Activated T-helper 17 cell treated with anti-CD3 and anti-CD28 coated beads, Interleukin-2, amount 50 U/mL, for 72 hours (primary cell): ENCODE data around the gene CYTH4. TPM values are rescaled to one million over a fixed set of nuclear protein-coding genes. Genes with fewer than 3 reads are reported as not detected.

Experiments
- ATAC-seq: fragments of 150-1000 bp; cut with Tn5 transposase; replicated peaks from 2 replicates; pipeline ENCODE4 v1.10.0; 2021; ENCODE audit warnings: mild to moderate bottlenecking, moderate library complexity
- H3K27ac Mint-ChIP-seq: one replicate; pipeline ENCODE4 v1.8.0; 2022; ENCODE audit warnings: mixed read lengths
- H3K27me3 Mint-ChIP-seq: one replicate; pipeline ENCODE4 v1.8.0; 2022; ENCODE audit warnings: mixed read lengths
- H3K36me3 Mint-ChIP-seq: one replicate; pipeline ENCODE4 v1.8.0; 2022; ENCODE audit warnings: low read depth, mild to moderate bottlenecking, mixed read lengths
- H3K4me1 Mint-ChIP-seq: one replicate; pipeline ENCODE4 v1.8.0; 2022; ENCODE audit warnings: mixed read lengths
- H3K4me3 Mint-ChIP-seq: one replicate; pipeline ENCODE4 v1.8.0; 2022; ENCODE audit warnings: mild to moderate bottlenecking, mixed read lengths
- H3K9me3 Mint-ChIP-seq: one replicate; pipeline ENCODE4 v1.8.0; 2022; ENCODE audit warnings: mixed read lengths
- total RNA-seq, 2 donors: library from RNA; stranded (reverse); gene quantifications; one replicate each; pipeline ENCODE4 v1.2.3, GENCODE V29; 2022

The CYTH4 gene
- total RNA-seq, 2 donors from 2014 or later, result 53.7 to 124 TPM

DNA sequence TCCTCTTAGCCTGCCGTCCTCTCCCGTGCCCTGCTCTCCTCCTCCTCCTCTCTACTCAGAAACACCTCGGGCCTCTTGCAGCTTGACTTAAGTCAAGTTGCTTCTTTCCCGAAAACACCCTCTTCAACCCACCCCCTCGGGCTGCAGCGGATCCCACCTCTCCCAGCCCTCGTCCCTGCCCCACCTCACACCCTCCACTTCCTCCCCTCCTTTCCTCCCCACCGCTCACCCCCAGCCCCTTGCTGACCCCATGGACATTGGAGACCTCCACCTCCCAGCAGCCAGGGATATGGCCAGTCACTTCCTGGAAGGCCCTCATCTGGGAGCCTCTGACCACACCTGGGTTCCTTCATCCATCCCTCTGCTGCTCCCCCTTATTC lies 8.5 kb upstream of the CYTH4 start:
- Mint-ChIP-seq H3K27ac (peak overlapping the region; percentile 73), H3K4me1 (peaks cover 41% of the 10 kb centered on the region), H3K27me3 (no peaks in the 10 kb centered on the region), H3K9me3 (no peaks in the 10 kb centered on the region), H3K4me3 (peak overlapping the region; percentile 61), H3K36me3 (no peaks in the 10 kb centered on the region)
- ATAC-seq, result no peak

- Mint-ChIP-seq H3K9me3 (no peaks in the 10 kb centered on the region), H3K4me3 (peak overlapping the region; percentile 61), H3K27me3 (no peaks in the 10 kb centered on the region), H3K27ac (peak overlapping the region; percentile 88), H3K4me1 (peaks cover 40% of the 10 kb centered on the region), H3K36me3 (no peaks in the 10 kb centered on the region)
- no peak for ATAC-seq
These were observed 7.9 kb upstream of the CYTH4 start for GRCh38 chr22:37274380-37274862.

GRCh38 chr22:37275134-37275533 lies 7.2 kb upstream of the CYTH4 start:
- Mint-ChIP-seq H3K9me3 (no peaks in the 10 kb centered on the region), H3K27ac (peak overlapping the region; percentile 88), H3K4me3 (peak overlapping the region; percentile 61), H3K36me3 (no peaks in the 10 kb centered on the region), H3K4me1 (peaks cover 33% of the 10 kb centered on the region), H3K27me3 (no peaks in the 10 kb centered on the region)
- ATAC-seq, result no peak

DNA sequence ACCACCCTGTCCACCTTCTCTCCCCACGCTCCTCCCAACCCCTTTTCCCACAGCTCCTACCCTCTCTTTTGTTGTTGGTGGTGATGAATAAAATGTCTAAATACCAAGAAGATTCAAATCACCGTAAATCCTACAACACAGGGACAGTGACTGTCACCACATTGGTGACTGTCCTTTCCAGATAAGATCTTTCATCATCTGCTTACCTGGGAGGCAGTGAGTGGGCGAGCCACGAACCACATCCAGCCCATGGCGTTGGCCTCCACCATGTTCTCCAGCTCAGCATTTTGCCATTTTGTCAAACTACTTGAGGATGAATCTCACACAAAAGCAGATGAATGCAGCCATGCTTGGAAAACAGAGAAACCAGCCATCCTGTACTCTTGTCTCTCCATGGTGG lies 6.7 kb upstream of the CYTH4 start:
- ATAC-seq, result peak; percentile 82
- peak overlapping the region; percentile 61 for H3K4me3 Mint-ChIP-seq
- no peaks in the 10 kb centered on the region for H3K27me3 Mint-ChIP-seq
- H3K9me3 Mint-ChIP-seq, result no peaks in the 10 kb centered on the region
- peaks cover 31% of the 10 kb centered on the region for H3K4me1 Mint-ChIP-seq
- no peaks in the 10 kb centered on the region for H3K36me3 Mint-ChIP-seq
- H3K27ac Mint-ChIP-seq, result peak overlapping the region; percentile 88

DNA sequence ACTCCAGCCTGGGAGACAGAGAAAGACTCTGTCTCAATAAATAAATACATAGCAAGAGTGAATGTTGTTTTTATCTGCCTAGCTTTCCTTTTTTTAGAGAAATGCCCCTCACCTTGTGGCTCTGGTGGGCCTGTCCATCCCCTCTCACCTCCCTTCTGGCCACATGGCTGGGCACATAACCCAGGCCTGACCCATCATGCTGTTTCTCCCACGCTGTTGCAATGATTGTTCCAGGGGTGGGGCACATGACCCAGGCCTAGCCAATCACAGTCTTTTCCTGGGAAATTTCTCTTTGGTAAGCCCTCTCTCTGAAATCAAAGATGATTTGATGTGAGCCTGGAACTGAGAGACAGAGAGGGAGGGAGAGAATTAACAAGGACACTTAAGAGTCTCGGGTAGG lies 5.5 kb upstream of the CYTH4 start:
- Mint-ChIP-seq H3K27ac (peak overlapping the region; percentile 88), H3K4me3 (no peak overlapping the region), H3K36me3 (no peaks in the 10 kb centered on the region), H3K27me3 (no peaks in the 10 kb centered on the region), H3K4me1 (peaks cover 35% of the 10 kb centered on the region), H3K9me3 (no peaks in the 10 kb centered on the region)
- no peak for ATAC-seq

GRCh38 chr22:37277384-37277783 lies 4.9 kb upstream of the CYTH4 start:
- Mint-ChIP-seq H3K4me1 (peaks cover 41% of the 10 kb centered on the region), H3K27ac (peak overlapping the region; percentile 55), H3K4me3 (no peak overlapping the region), H3K36me3 (peaks cover 1% of the 10 kb centered on the region), H3K9me3 (no peaks in the 10 kb centered on the region), H3K27me3 (no peaks in the 10 kb centered on the region)
- no peak for ATAC-seq

GRCh38 chr22:37278261-37278660 lies 4.0 kb upstream of the CYTH4 start:
- Mint-ChIP-seq H3K4me1 (peaks cover 45% of the 10 kb centered on the region), H3K36me3 (peaks cover 10% of the 10 kb centered on the region), H3K27me3 (no peaks in the 10 kb centered on the region), H3K27ac (peak overlapping the region; percentile 20), H3K4me3 (no peak overlapping the region), H3K9me3 (no peaks in the 10 kb centered on the region)
- ATAC-seq, result no peak

- Mint-ChIP-seq H3K27ac (no peak overlapping the region), H3K4me3 (no peak overlapping the region), H3K9me3 (no peaks in the 10 kb centered on the region), H3K27me3 (no peaks in the 10 kb centered on the region), H3K36me3 (peaks cover 22% of the 10 kb centered on the region), H3K4me1 (peaks cover 46% of the 10 kb centered on the region)
- ATAC-seq, result no peak
These were observed 2.8 kb upstream of the CYTH4 start for GRCh38 chr22:37279331-37280181.

DNA sequence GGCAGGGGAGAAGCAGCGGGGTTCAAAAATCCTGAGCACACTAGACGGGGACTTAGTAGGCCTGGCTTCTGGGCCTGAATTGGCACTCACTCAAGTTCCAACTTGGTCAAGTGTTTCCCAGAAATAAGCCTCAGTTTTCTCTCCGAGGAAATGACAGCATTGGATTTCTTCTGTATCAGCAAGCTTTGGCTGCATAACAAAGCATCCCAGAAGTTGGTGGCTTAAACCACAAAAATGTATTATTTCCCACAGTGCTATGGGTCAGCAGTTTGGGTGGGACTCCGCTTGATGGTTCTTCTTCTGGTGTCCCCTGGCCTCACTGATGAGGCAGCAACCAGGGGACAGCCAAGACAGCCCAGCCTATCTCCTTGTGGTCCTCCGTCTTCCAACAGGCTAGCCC lies 1.6 kb upstream of the CYTH4 start:
- peaks cover 41% of the 10 kb centered on the region for H3K4me1 Mint-ChIP-seq
- peak overlapping the region; percentile 88 for H3K27ac Mint-ChIP-seq
- no peak overlapping the region for H3K4me3 Mint-ChIP-seq
- no peaks in the 10 kb centered on the region for H3K9me3 Mint-ChIP-seq
- peaks cover 33% of the 10 kb centered on the region for H3K36me3 Mint-ChIP-seq
- H3K27me3 Mint-ChIP-seq, result no peaks in the 10 kb centered on the region
- ATAC-seq, result no peak

DNA sequence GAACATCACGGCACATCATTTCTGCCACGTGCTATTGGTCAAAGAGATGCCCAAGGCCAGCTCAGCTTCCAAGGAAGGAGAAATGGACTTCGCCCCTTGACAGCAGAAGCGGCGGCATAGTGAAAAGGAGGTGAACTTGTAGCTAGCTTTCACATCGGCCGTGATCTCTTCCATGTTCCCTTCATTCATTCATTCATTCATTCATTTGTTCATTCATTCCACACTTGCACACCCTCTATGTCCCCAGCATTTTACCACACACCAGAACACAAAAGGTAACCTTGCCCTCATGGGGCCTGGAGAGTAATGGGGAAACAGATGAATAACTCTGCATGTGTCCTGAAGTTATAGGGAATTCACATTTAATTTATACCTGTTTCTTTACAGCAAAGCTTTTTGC lies 1.1 kb upstream of the CYTH4 start:
- Mint-ChIP-seq H3K27ac (peak overlapping the region; percentile 88), H3K9me3 (no peaks in the 10 kb centered on the region), H3K4me1 (peaks cover 39% of the 10 kb centered on the region), H3K4me3 (peak overlapping the region; percentile 98), H3K36me3 (peaks cover 37% of the 10 kb centered on the region), H3K27me3 (no peaks in the 10 kb centered on the region)
- no peak for ATAC-seq

GRCh38 chr22:37281646-37282384 lies 493 bp upstream of the CYTH4 start:
- Mint-ChIP-seq H3K27ac (peak overlapping the region; percentile 88), H3K4me1 (peaks cover 44% of the 10 kb centered on the region), H3K4me3 (peak overlapping the region; percentile 98), H3K36me3 (peaks cover 44% of the 10 kb centered on the region), H3K9me3 (no peaks in the 10 kb centered on the region), H3K27me3 (no peaks in the 10 kb centered on the region)
- ATAC-seq, result peak; percentile 60

DNA sequence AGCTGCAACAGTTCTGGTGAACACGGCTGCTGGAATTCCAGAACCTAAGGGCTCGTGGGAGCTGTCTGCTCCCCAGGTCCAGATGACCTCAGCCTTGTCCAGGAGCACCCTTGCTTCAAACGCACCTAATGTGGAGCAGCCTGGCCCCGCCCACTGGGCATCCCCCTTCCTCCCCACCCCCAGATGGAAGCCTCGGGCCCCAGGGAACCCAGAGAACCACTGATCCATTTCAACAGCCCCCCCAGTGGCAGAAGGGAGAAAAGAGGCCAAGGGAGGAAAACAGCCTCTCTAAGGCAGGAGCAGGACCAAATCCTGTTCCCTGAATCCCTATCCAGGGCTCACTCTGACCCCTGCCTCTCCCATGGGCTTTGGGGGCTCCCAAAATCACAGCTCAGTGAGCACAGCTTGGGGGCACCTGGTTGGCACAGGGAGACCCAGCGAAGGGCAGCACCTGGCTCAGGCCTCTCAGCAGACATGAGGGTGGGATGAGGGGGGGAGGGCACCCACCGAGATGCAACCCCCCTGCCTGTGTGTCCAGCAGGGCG lies 1.2 kb downstream of the CYTH4 start:
- H3K36me3 Mint-ChIP-seq, result peaks cover 59% of the 10 kb centered on the region
- ATAC-seq, result peak; percentile 37

GRCh38 chr22:37284126-37284804 lies 2.0 kb downstream of the CYTH4 start:
- no peak for ATAC-seq
- peaks cover 67% of the 10 kb centered on the region for H3K36me3 Mint-ChIP-seq
- H3K4me3 Mint-ChIP-seq, result peak overlapping the region; percentile 98
- H3K9me3 Mint-ChIP-seq, result no peaks in the 10 kb centered on the region
- peaks cover 56% of the 10 kb centered on the region for H3K4me1 Mint-ChIP-seq
- H3K27me3 Mint-ChIP-seq, result no peaks in the 10 kb centered on the region
- peak overlapping the region; percentile 88 for H3K27ac Mint-ChIP-seq

More for the DNA sequence above, 1.2 kb downstream of the CYTH4 start:
- Mint-ChIP-seq H3K9me3 (no peaks in the 10 kb centered on the region), H3K27ac (peak overlapping the region; percentile 88), H3K27me3 (no peaks in the 10 kb centered on the region), H3K4me1 (peaks cover 50% of the 10 kb centered on the region), H3K4me3 (peak overlapping the region; percentile 98)

- Mint-ChIP-seq H3K4me1 (peaks cover 61% of the 10 kb centered on the region), H3K36me3 (peaks cover 73% of the 10 kb centered on the region), H3K9me3 (no peaks in the 10 kb centered on the region), H3K27ac (peak overlapping the region; percentile 88), H3K4me3 (peak overlapping the region; percentile 98), H3K27me3 (no peaks in the 10 kb centered on the region)
- no peak for ATAC-seq
These were observed 2.6 kb downstream of the CYTH4 start for GRCh38 chr22:37284805-37285355.
